Measurements from ENCODE around the gene RBM19. TPM values are rescaled to one million over a fixed set of nuclear protein-coding genes. Genes with fewer than 3 reads are reported as not detected.

Gene RBM19
- total and polyA plus RNA-seq, 2 donors (not counting 3 experiments of a cell fraction or from before 2014, with no cell fraction given): 13.2 to 34.4 TPM

DNA sequence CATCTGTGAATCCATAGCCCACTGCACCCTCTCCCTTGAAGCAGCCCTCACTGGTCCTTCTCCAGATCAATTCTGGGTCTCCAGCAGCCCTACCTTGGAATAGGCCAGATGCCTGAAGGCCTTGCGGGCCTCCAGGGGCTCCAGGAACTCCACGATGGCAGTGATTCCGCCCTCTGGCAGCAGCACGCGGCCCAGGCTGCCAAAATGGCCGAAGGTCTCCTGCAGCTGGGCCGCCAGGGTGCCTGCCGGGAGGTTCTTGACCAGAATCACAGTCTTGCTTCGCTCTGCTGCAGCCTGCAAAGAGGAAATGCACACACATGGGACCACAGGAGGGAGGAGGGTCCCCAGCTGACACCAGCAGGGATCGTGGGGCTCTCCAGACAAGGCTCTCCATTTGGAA is 26.3 kb downstream of the RBM19 start:
- H3K27me3 ChIP-seq (ENCODE audit: control insufficient read depth in 2 of 2, insufficient read depth in 2 of 2, low read length in 2 of 2): no peaks in the 10 kb centered on the region
- DNase-seq (ENCODE audit: low read depth, low spot score) (no peak), FAIRE-seq (no peak)
- H2AFZ ChIP-seq (ENCODE audit: low read depth, low read length): no peak overlapping the region
- TF ChIP-seq FOS (IDR thresholded peaks at IDR 0.05; ENCODE audit: borderline replicate concordance, insufficient read depth, low read length): no peak
- no peak for TF ChIP-seq GATA2 (IDR thresholded peaks at IDR 0.05; ENCODE audit: insufficient read depth, insufficient read length, low read depth, low read length)
- TF ChIP-seq EZH2 (IDR thresholded peaks at IDR 0.05; ENCODE audit: borderline replicate concordance, low read depth, low read length, severe bottlenecking): no peak
- TF ChIP-seq MYC (IDR thresholded peaks at IDR 0.05; ENCODE audit: low read depth, low read length): no peak
- no peak for TF ChIP-seq POLR2A (IDR thresholded peaks at IDR 0.05; ENCODE audit: low read depth, low read length)
- TF ChIP-seq JUN (IDR thresholded peaks at IDR 0.05; ENCODE audit: borderline replicate concordance, insufficient read depth, insufficient read length, low read depth): no peak
- TF ChIP-seq, protein P1, sequence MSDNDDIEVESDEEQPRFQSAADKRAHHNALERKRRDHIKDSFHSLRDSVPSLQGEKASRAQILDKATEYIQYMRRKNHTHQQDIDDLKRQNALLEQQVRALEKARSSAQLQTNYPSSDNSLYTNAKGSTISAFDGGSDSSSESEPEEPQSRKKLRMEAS (IDR thresholded peaks at IDR 0.05; ENCODE audit: insufficient read depth, insufficient read length): no peak
- TF ChIP-seq, protein P2, sequence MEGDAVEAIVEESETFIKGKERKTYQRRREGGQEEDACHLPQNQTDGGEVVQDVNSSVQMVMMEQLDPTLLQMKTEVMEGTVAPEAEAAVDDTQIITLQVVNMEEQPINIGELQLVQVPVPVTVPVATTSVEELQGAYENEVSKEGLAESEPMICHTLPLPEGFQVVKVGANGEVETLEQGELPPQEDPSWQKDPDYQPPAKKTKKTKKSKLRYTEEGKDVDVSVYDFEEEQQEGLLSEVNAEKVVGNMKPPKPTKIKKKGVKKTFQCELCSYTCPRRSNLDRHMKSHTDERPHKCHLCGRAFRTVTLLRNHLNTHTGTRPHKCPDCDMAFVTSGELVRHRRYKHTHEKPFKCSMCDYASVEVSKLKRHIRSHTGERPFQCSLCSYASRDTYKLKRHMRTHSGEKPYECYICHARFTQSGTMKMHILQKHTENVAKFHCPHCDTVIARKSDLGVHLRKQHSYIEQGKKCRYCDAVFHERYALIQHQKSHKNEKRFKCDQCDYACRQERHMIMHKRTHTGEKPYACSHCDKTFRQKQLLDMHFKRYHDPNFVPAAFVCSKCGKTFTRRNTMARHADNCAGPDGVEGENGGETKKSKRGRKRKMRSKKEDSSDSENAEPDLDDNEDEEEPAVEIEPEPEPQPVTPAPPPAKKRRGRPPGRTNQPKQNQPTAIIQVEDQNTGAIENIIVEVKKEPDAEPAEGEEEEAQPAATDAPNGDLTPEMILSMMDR (IDR thresholded peaks at IDR 0.05; ENCODE audit: extremely low read depth in 1 of 2, insufficient read depth in 1 of 2, low read depth in 1 of 2, low read length in 2 of 2): no peak
- TF ChIP-seq POLR2AphosphoS5 (IDR thresholded peaks at IDR 0.05; ENCODE audit: insufficient read depth, low read depth, low read length): no peak
- ChIA-PET CTCF (no interaction called here), POLR2A (no interaction called here)
- no peak overlapping the region for H3K4me3 ChIP-seq (replicated peaks in 1 of 3; ENCODE audit: insufficient read depth in 1 of 3, low read depth in 1 of 3, low read length in 3 of 3)
- dilution Hi-C loops (cut with MboI; ENCODE audit: extremely low pct_ligation_motif_present, low sequenced_read_pairs): no loop called here
- H3K9me1 ChIP-seq (replicated peaks; ENCODE audit: control insufficient read depth, extremely low read depth, insufficient read depth, low read length): no peaks in the 10 kb centered on the region
- H3K9me3 ChIP-seq (replicated peaks; ENCODE audit: control insufficient read depth, insufficient read depth, low read length): no peaks in the 10 kb centered on the region
- H4K20me1 ChIP-seq (replicated peaks; ENCODE audit: control insufficient read depth, extremely low read depth, insufficient read depth, low read length): no peaks in the 10 kb centered on the region
- H3K4me1 ChIP-seq (ENCODE audit: control insufficient read depth, extremely low read depth, insufficient read depth, low read length): peaks cover 7% of the 10 kb centered on the region
- intact Hi-C loops (cut with micrococcal nuclease): no loop called here
- BruUV-seq (replicated peaks): no TSS peak
- no peak overlapping the region for H3K27ac ChIP-seq (ENCODE audit: insufficient read depth, low read depth, low read length)
- no peak overlapping the region for H3K4me2 ChIP-seq (ENCODE audit: insufficient read depth, low read length)
- H3K36me3 ChIP-seq (ENCODE audit: control insufficient read depth in 2 of 2, extremely low read depth in 1 of 2, insufficient read depth in 2 of 2, low read length in 2 of 2): peaks cover 10 to 20% of the 10 kb centered on the region in 2 experiments
- no peaks in the 10 kb centered on the region for H3K79me2 ChIP-seq (ENCODE audit: control insufficient read depth, insufficient read depth, low read length)
- H3K9ac ChIP-seq (replicated peaks; ENCODE audit: extremely low read depth, insufficient read depth, low read length): no peak overlapping the region

Measured in endothelial cell of umbilical vein (primary cell).